ENCODE data around the gene ZSWIM8. TPM values are rescaled to one million over a fixed set of nuclear protein-coding genes. Genes with fewer than 3 reads are reported as not detected.

The ZSWIM8 gene
- total and polyA plus RNA-seq, 8 donors, result 43.4 to 325 (median 79.6) TPM

GRCh38 chr10:73799899-73800559 is 14.6 kb downstream of the ZSWIM8 start:
- Histone ChIP-seq H3K36me3 (peaks cover 90 to 100% (median 100%) of the 10 kb centered on the region in 4 donors), H3K4me1 (peaks cover 4 to 13% (median 9%) of the 10 kb centered on the region in 4 donors), H3K4me3 (no peak overlapping the region), H3K27ac (no peak overlapping the region), H3K27me3 (no peaks in the 10 kb centered on the region), H3K9me3 (no peaks in the 10 kb centered on the region)
- TF ChIP-seq, protein P1, sequence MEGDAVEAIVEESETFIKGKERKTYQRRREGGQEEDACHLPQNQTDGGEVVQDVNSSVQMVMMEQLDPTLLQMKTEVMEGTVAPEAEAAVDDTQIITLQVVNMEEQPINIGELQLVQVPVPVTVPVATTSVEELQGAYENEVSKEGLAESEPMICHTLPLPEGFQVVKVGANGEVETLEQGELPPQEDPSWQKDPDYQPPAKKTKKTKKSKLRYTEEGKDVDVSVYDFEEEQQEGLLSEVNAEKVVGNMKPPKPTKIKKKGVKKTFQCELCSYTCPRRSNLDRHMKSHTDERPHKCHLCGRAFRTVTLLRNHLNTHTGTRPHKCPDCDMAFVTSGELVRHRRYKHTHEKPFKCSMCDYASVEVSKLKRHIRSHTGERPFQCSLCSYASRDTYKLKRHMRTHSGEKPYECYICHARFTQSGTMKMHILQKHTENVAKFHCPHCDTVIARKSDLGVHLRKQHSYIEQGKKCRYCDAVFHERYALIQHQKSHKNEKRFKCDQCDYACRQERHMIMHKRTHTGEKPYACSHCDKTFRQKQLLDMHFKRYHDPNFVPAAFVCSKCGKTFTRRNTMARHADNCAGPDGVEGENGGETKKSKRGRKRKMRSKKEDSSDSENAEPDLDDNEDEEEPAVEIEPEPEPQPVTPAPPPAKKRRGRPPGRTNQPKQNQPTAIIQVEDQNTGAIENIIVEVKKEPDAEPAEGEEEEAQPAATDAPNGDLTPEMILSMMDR (IDR thresholded peaks at IDR 0.05), result no peak
- no peak for TF ChIP-seq POLR2AphosphoS5 (IDR thresholded peaks at IDR 0.05)
- TF ChIP-seq POLR2A (IDR thresholded peaks at IDR 0.05), result no peak
- no peak for TF ChIP-seq EP300 (IDR thresholded peaks at IDR 0.05)
- DNase-seq, result no peak
- intact Hi-C loops (cut with DNase I; ENCODE audit: low total_unique reads), result no loop called here
- 67 to 77% (median 72%) methylated on average over 9 of the region's 9 CpGs for WGBS, 5 donors

DNA sequence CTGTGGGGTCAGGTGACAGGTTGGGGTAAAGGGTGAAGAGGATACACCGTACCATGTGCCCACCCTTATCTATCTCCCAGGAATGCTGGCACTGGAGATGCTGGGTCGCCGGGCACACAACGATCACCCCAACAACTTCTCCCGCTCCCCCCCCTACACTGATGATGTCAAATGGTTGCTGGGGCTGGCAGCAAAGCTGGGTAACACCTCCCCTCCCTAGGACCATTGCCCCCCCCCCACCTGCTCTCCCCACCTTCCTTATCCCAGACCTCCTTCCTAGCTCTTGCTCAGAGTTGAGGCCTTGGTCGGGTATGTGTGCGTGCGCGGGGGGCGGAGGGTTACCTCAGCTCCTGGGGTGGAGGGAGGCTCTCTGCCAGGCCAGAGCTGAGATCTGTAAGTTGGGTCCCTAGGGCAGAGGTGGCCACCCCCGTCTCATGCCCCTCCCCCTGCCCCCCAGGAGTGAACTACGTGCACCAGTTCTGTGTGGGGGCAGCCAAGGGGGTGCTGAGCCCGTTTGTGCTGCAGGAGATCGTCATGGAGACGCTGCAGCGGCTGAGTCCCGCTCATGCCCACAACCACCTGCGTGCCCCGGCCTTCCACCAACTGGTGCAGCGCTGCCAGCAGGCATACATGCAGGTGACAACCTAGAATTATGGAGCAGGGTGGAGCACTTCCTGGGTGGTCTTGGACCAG is 15.3 kb downstream of the ZSWIM8 start:
- H3K27me3 ChIP-seq, result no peaks in the 10 kb centered on the region
- H3K27ac ChIP-seq, result no peak overlapping the region
- DNase-seq, result no peak
- H3K9me3 ChIP-seq, result no peaks in the 10 kb centered on the region
- no peak overlapping the region for H3K4me3 ChIP-seq
- peaks cover 4 to 13% (median 9%) of the 10 kb centered on the region in 4 donors for H3K4me1 ChIP-seq
- TF ChIP-seq POLR2AphosphoS5 (IDR thresholded peaks at IDR 0.05) (no peak), POLR2A (IDR thresholded peaks at IDR 0.05) (no peak), EP300 (IDR thresholded peaks at IDR 0.05) (no peak)
- TF ChIP-seq, protein P1 (IDR thresholded peaks at IDR 0.05), result no peak
- intact Hi-C loops (cut with DNase I; ENCODE audit: low total_unique reads), result no loop called here
- H3K36me3 ChIP-seq, result peaks cover 90 to 100% (median 100%) of the 10 kb centered on the region in 4 donors
- WGBS, 5 donors, result 76 to 81% (median 81%) methylated on average over 18 to 20 of the region's 20 CpGs

GRCh38 chr10:73801253-73801590 is 15.8 kb downstream of the ZSWIM8 start:
- Histone ChIP-seq H3K27ac (no peak overlapping the region), H3K27me3 (no peaks in the 10 kb centered on the region), H3K9me3 (no peaks in the 10 kb centered on the region), H3K4me1 (peaks cover 4 to 13% (median 11%) of the 10 kb centered on the region in 4 donors), H3K4me3 (no peak overlapping the region), H3K36me3 (peaks cover 92 to 100% (median 100%) of the 10 kb centered on the region in 4 donors)
- TF ChIP-seq EP300 (IDR thresholded peaks at IDR 0.05) (no peak), POLR2A (IDR thresholded peaks at IDR 0.05) (no peak), POLR2AphosphoS5 (IDR thresholded peaks at IDR 0.05) (no peak)
- TF ChIP-seq, protein P1 (IDR thresholded peaks at IDR 0.05), result no peak
- no peak for DNase-seq
- intact Hi-C loops (cut with DNase I; ENCODE audit: low total_unique reads), result no loop called here
- 91 to 97% (median 94%) methylated on average over 12 to 13 of the region's 13 CpGs for WGBS, 5 donors

DNA sequence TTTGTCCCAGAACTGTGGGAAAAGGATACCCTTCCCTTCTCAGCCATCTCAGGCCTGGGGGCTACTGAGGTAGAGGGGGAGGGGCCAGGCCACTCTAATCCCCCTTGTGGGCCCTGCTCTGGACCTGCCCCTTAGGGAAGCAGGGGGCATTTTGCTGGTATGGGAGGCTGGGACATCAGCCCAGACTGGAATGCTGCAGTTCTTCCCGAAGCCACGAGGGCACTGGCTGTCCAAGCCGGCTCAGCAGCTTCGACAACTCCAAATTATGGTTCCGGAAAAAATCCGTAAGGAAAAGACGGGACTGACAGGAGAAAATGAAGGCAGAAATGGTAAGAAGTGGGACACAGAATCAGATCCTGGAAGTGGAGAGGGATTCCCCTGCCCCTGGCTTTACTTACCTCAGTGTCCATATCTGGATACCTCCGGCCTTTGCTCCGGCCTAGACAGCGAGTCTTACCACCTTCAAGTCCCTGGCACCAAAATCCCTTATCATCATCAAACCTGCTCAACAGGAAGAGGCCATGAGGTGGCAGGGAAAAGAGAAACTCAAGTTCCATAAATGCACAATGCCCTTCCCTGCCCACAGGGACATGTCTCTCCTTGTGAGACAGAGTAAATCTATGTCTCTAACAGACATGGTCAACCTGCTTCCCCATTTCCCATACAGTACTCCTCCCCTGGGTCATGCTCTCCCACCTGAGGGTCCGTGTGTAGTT is 17.0 kb downstream of the ZSWIM8 start:
- Histone ChIP-seq H3K4me1 (peaks cover 4 to 25% (median 20%) of the 10 kb centered on the region in 4 donors), H3K4me3 (no peak overlapping the region), H3K9me3 (no peaks in the 10 kb centered on the region), H3K27me3 (no peaks in the 10 kb centered on the region), H3K36me3 (peaks cover 92 to 100% (median 100%) of the 10 kb centered on the region in 4 donors), H3K27ac (peak overlapping the region in 2 of 5 donors; percentile 9 to 32)
- peak in 1 of 3 donors; percentile 5 for TF ChIP-seq POLR2AphosphoS5 (IDR thresholded peaks at IDR 0.05)
- no peak for TF ChIP-seq POLR2A (IDR thresholded peaks at IDR 0.05)
- WGBS, 5 donors, result 57 to 74% (median 68%) methylated on average over 11 of the region's 11 CpGs
- intact Hi-C loops (cut with DNase I; ENCODE audit: low total_unique reads), result no loop called here
- peak in 1 of 2 donors; percentile 40 for DNase-seq

All from stomach (tissue), 9 donors.